ENCODE results near the gene NPIPB2.

GRCh38 chr16:11988258-11988978, 46.6 kb upstream of the NPIPB2 start:
- TF ChIP-seq, protein P1, sequence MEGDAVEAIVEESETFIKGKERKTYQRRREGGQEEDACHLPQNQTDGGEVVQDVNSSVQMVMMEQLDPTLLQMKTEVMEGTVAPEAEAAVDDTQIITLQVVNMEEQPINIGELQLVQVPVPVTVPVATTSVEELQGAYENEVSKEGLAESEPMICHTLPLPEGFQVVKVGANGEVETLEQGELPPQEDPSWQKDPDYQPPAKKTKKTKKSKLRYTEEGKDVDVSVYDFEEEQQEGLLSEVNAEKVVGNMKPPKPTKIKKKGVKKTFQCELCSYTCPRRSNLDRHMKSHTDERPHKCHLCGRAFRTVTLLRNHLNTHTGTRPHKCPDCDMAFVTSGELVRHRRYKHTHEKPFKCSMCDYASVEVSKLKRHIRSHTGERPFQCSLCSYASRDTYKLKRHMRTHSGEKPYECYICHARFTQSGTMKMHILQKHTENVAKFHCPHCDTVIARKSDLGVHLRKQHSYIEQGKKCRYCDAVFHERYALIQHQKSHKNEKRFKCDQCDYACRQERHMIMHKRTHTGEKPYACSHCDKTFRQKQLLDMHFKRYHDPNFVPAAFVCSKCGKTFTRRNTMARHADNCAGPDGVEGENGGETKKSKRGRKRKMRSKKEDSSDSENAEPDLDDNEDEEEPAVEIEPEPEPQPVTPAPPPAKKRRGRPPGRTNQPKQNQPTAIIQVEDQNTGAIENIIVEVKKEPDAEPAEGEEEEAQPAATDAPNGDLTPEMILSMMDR (IDR thresholded peaks at IDR 0.05): no peak
- TF ChIP-seq POLR2A (IDR thresholded peaks at IDR 0.05): no peak

Measured in heart left ventricle (tissue), 13 donors.